Measurements from ENCODE around the gene EME2.

The EME2 gene

DNA sequence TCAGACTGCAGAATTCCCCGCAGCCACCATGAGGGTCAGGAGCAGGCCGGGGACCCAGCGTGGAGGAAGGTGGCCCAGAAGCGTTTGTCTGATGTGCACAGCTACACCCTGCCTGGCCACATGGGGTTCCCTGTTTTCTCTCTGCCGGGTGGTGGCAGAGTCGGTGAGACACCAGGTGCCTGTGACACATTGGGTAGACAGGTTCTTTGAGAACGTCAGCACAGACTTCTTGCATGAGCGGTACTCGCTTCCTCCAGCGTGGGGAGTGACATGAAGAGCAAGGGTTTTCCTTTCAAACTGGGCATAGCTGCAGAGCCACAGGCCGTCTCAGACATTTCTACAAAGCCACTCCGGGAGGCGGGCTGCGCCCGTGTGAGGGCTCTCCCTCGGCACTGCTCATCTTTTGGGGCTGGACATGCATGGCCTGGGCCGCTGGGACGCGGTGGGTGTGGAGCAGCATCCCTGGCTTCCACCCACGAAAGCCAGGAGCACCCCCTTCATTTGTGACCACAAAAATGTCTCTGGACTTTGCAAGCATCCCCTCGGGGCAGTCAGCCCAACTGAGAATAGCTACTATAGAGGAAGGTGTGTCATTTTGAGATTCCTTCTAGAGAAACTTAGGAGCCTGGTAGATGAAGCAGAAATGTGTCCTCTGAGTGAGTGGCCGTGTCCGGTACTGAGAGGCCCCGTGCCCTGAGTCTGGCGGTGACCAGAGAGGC is 27.3 kb upstream of the EME2 start:
- no peak for DNase-seq (ENCODE audit: low read depth in 2 of 2)

DNA sequence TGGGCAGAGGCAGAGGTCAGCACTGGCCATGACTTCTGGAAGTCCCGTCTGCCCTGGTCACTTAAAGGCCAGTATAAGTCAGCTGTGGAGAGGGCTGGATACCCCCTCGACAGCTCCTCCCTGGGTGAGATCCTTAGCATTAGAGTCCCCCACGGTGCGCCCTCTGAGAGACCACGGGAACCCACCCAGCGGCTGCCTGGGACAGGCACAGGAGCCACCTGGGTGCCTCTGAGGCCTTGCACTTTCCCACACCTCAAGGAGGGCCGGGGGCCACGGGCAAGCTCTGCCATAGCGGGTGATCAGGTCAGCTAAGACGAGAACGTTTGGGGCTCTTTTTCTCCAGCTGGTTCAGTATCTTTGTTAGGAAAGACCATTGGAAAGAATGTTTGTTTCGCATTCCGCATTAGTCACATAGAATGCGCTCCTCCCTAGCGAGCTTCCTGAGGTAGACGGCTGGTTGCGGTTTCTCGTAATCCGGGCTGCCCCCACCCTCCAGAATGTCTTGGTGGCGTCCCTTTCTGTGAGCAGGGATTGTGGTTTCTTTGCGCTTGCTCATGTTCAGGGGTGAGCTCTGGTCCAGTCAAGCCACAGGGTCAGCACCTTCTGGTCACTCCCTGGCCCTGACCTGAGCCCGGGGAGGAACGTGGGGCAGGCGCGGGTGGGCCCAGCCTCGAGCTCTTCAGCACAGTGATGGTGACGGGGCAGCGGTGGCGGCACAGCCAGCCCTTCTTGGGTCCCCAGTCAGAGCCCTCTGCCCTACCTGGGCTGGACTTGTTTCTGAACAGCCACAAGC is 26.5 kb upstream of the EME2 start:
- DNase-seq (ENCODE audit: low read depth in 2 of 2): no peak

DNA sequence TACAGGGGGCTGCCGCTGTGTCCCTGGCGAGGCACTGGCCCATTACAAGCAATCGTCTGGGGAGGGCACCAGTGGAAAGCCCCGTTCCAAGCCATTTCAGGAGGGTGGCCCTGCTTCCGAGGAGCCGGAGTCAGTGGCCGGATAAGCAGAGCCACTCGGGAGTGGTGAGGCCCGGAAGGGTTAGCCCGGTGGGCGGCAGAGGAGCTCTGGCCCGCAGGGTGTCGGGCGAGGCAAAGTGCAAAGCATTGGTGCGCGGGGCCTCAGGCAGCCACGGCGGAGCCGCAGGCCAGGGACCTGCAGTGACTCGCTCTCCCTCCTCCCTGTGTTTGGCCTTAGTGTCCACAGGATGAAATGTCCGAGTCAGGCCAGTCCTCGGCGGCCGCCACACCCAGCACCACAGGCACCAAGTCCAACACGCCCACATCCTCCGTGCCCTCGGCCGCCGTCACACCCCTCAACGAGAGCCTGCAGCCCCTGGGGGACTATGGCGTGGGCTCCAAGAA is 25.9 kb upstream of the EME2 start:
- DNase-seq (ENCODE audit: low read depth in 2 of 2): no peak

DNA sequence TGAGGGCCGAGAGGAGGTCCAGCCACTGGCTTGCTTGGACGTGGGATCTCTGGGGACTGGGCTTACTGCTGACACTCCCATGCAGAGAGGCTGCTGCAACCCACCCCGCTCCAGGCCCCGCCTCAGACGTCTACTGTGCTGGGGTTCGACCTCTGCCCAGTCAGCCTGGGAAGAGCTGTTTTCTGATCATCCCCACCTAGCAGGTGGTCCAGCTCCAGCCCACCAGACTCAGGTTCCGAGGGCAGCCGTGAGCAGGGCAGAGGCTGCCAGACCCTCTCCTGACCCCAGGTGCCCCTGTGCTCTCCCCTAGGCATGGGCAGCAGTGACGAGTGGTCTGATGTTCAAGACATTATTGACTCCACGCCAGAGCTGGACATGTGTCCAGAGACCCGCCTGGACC is 24.7 kb upstream of the EME2 start:
- DNase-seq (ENCODE audit: low read depth in 2 of 2): no peak

DNA sequence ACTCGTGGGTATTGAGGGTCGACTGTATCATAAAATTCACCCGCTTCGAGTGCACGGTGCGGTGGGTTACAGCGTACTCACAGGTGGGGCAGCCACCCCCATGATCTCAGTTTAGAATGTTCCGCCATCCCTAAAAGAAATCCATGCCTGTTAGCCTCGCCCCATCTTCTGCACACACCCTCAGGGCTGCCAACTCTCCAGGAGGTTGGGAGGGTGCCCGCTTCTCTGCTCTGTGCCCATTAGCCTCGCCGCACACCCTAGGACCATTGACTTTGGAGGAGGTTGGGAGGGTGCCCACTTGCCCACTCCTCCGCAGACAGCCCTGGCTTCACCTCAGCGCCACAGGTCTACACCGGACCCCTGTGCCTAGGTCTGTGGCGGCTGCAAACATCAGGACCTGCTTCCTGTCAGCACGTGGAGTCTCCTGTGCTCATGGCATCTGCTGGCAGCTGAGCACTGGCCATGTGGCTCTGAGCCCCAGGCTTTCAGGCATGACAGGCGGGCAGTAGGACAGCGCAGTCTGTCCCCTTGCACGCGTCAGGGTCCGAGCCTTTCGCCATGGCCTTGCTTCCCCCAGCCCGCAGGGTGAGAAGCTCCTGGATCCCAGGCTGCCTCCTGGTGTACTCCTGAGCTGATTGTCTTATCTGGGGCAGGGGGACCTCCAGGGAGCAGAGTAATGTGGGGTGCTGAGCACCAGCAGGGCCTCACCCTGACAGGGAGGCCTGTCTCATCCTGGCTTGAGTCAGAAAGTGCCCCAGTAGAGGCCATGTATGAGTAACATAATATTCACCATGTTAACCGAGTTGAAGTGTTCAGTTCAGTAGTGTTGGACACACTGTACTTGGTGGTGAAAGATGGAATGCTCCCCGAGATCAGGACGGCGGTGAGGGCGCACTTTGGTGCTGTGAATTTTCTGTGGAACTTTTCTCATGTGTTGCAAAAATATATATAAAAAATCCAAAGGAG is 23.2 kb upstream of the EME2 start:
- DNase-seq (ENCODE audit: low read depth in 2 of 2): no peak

DNA sequence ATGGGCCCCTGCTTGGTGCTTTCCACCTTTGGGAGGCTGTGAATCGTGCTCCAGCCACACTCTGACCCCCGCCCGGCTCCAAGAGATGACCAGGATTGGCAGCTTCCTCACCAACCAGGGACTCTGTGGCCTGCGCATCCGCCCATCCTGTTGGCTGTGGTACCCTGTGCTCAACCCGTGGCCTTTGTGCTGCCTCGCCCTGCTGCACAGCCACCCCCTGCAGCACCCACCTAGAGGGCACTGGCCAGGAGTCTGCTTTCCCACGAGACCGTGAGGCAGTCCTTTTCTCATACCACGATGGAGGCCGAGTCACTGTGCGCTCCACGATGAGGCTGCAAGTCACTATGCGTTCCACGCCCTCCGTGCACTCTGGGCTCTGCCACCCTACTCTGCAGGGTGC is 20.7 kb upstream of the EME2 start:
- no peak for DNase-seq (ENCODE audit: low read depth in 2 of 2)

DNA sequence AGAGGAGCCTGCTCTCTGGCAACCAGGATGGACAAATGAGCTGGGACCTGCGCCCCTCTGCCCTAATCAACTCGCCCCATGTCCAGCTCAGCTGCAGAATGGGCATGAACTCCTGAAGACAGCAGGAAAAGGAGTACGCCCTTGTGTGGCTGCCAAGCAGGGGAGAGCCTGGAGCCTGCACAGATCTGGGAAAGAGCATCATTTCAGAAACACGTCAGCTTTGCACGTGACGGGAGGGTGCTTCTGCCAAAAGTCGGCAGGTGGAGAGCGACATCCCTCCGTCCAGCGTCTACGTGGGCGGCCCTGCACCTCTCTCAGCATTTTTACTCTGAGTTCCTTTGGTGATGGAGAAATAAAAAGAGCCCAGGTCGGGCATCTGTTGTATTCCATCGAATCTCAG is 19.8 kb upstream of the EME2 start:
- DNase-seq (ENCODE audit: low read depth in 2 of 2): no peak

DNA sequence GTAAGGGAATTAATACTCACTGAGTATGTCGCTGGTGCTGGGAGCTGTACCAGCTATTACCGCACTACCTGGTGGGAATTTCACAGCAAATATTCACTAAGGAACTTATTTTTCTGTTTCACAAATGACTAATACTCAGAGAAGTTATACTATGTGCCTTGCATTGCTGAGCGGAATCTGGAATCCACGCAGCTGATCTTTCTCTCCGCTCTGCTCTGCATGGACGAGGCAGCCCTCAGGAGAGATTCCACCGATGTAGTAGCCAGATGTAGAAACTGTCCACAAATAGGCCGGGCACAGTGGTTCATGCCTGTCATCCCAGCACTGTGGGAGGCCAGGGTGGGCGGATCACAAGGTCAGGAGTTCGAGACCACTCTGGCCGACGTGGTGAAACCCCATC is 18.4 kb upstream of the EME2 start:
- DNase-seq (ENCODE audit: low read depth in 2 of 2): no peak

DNA sequence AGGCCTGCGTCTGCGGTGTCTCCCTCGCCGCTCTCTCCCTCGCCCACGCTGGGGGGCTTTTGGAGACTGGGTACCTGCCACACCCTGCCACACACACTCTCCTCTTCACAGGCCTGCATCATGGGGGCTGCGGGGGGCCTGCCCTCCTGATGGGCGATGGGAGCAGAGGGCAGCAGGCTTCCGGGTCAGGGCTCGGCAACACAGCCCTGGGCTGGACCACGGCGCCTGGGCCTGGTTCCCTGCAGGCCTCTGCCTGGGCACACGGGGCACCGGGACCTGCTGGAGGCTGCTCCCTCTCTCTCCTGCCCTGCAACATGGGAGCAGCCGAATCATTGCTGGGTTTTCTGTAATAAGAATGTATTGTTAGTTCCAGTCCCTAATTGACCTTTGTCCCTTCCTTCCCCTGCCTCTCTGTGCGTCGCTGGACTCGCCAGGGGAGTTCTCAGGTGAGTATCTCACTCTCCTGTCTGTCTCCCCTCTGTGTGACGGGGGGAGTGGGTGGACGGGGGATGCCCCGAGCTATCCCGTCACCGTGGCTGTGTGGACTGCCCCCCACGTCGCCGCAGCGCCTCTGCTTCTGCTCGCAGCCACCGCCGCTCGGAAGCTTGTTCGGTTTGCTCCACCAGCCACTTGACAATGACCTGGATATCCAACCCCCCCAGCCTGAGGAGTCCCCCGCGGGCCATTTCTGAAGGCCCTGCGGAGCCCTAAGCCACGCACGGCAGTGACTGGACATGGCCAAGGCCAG is 14.7 kb upstream of the EME2 start:
- DNase-seq (ENCODE audit: low read depth in 2 of 2): no peak

DNA sequence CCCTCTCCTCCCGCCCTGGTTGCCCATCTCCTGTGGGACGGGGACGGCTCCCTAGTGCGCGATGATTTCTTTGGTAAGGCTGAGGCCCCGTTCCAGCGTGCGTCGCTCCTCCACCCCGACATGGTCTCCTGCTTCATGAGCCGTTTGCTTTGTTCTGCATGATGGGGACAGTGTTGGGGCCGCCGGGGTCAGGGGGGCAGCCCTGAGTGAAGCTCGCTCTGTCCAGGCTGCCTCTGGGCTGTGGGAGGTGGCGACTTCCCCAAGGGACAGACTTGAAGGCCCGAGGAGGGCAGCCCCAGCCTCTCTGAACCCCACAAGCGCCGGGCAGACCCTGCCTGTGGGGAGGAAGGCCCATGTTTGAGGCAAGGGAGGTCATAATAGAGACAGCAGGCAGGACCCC is 13.7 kb upstream of the EME2 start:
- no peak for DNase-seq (ENCODE audit: low read depth in 2 of 2)

DNA sequence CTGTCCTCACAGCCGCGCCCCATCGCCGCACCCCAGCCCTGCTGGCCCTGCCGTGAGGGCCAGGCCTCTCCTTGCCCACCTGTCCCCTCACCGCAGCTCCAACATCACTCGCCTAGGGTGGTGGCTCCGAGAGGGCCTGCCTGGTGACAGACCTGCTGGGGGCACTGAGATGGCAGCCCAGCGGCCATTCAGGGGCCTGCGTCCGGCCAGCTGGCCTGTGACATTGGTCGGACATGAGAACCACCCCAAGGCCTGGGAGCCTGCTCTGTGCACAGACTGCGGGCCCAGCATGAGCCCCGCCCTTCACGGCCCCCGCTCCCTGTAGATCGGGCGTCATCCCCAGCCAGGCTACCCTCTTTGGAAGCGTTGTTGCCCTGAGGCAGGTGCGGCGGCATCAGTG is 13.1 kb upstream of the EME2 start:
- DNase-seq (ENCODE audit: low read depth in 2 of 2): no peak

DNA sequence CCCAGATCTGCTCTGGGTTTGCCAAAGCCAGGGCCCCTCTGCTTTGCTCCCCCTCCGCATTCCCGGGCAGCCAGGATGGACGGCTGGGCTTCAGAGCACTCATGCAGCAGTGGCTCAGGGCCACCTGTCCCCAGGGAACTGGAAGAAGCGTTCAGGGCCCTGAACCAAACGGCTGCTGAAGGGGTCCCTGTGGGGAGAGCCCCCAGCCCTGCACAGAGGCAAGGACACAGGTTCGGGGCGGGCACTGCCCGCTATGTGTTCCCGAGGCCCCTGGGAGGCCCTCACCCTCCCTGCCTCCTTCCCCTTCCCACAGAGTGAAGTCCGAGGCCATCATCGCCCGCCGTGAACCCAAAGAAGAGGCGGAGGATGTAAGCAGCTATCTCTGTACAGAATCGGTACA is 11.7 kb upstream of the EME2 start:
- no peak for DNase-seq (ENCODE audit: low read depth in 2 of 2)

DNA sequence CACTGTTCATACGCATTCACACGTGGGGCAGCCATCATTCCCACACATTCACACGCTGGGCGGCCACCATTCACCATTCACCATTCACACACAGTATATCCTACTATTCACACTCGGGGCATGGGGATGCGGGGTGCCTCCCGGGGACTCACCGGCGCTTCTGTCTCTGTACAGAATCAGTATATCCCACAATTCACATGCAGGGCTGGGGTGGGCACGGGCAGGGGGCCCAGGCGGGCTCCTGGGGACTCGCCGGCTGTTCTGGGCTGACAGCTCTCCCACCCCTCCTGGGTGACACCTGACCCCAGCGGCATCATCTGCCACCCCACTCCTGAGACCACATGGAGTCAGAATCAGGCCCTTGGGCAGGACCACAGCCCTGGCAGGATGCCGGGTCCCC is 10.9 kb upstream of the EME2 start:
- DNase-seq (ENCODE audit: low read depth in 2 of 2): no peak

DNA sequence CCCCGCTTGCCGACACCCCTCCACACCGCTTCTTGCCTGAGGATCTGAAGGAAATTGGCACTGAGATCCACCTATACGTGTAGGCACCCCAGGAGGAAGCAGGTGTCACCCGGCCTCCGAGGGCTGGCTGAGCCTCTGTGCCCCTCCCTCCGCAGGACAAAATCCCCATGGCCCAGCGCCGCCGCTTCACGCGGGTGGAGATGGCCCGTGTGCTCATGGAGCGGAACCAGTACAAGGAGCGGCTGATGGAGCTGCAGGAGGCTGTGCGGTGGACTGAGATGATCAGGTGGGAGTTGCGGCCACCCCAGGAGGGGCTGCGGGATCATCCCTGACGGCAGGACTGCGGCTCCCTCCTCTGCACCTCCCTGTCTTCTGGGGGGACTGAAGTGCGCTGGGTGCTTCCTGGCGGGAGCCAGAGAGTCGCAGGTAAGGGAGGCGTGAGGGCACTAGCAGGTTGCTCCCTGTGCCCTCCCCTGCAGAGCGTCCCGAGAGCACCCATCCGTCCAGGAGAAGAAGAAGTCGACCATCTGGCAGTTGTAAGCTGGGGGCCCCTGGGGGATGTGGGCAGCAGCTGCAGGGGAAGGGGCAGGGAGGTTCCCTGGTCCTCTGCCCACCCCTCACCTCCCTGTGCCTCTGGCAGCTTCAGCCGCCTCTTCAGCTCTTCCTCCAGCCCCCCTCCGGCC is 10.3 kb upstream of the EME2 start:
- no peak for DNase-seq (ENCODE audit: low read depth in 2 of 2)

DNA sequence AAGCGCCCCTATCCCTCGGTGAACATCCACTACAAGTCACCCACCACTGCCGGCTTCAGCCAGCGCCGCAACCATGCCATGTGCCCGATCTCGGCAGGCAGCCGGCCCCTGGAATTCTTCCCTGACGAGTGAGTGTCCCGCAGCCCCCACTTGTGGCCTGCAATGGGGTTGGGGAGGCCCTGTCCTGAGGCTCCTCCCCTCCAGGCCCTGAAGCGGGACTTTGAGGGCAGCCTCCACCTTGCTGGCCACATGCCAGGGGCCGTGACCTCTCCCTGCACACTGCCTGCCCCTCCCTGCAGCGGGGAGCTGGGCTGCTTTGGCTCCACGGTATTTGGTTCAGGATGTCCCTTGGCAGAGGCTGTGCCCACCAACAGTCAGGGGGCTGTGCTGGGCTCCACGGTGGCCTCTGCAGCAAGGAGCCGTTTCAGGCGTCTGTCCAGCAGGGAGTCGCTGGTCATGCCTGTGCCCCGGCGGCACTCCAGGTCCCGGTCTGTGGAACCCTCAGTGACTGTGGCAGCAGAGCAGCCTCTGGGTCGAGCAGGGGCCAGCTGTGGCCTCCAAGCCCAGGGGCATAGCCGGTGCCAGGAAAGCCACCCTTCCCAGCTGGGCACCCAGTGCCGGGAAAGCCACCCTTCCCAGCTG is 9.6 kb upstream of the EME2 start:
- no peak for DNase-seq (ENCODE audit: low read depth in 2 of 2)

DNA sequence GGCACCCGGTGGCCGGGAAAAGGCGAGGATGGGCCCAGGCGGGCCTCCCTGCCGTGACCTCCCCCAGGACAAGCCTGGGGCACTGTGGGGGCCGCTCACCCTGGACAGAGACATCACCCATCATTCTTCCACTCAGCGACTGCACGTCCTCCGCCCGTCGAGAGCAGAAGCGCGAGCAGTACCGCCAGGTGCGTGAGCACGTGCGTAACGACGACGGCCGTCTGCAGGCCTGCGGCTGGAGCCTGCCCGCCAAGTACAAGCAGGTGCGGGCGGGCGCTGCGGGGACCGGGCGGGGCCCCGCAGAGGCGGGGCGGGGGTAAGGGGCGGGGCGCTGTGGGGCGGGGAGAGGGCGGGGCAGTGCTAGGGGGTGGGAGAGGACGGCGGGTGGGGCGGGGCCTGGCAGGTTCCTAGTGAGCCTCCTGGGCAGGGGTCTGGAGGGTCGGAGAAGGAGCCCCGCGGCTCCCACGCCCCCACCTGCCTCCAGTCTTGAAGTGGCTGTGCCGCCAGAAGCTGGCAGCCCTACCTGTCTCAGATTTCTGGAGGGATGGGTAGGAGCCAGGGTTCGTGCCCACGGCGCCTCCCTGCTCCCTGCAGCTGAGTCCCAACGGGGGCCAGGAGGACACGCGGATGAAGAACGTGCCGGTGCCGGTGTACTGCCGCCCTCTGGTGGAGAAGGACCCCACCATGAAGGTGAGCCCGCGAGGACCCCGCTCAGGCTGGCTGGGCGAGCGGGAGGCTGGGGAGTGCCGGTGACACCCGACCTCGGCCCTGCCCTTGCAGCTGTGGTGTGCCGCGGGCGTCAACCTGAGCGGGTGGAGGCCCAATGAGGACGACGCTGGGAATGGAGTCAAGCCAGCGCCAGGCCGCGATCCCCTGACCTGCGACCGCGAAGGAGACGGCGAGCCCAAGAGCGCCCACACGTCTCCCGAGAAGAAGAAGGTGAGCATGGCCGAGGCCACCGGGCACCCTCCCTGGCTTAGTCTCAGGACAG is 8.8 kb upstream of the EME2 start:
- no peak for DNase-seq (ENCODE audit: low read depth in 2 of 2)

DNA sequence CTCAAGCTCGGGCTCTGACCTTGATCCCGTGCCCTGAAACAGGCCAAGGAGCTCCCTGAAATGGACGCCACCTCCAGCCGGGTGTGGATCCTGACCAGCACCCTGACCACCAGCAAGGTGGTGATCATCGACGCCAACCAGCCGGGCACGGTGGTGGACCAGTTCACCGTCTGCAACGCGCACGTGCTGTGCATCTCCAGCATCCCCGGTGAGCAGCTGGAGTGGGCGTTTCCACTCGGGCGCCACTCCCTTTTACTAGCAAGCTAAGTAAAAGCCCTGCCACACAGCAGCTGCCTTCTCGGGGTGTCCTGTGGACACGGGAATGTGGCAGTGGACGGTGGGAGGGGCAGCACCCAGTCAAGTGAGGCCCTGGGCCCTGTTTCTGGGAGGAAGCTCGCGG is 7.6 kb upstream of the EME2 start:
- no peak for DNase-seq (ENCODE audit: low read depth in 2 of 2)

DNA sequence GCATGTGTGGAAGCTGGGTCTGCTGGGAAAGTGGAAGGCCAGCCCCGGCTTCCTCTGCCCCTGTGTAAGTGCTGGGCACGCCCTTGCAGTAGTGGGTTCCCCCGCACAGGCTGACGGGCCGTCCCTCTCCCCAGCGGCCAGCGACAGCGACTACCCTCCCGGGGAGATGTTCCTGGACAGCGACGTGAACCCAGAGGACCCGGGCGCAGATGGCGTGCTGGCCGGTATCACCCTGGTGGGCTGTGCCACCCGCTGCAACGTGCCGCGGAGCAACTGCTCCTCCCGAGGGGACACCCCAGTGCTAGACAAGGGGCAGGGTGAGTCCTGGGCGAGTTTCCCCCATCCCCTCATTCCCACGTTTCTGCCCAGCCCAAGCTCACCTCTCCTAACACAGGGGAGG is 6.8 kb upstream of the EME2 start:
- DNase-seq (ENCODE audit: low read depth in 2 of 2): no peak

DNA sequence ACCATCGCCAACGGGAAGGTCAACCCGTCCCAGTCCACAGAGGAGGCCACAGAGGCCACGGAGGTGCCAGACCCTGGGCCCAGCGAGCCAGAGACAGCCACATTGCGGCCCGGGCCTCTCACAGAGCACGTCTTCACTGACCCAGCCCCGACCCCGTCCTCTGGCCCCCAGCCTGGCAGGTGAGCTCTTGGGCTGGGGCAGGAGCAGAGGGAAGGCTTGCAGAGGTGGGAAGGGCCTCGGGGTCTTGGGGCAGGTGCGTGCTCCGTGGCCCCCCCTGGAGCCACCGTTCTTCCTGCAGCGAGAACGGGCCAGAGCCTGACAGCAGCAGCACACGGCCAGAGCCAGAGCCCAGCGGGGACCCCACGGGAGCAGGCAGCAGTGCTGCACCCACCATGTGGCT is 6.4 kb upstream of the EME2 start:
- no peak for DNase-seq (ENCODE audit: low read depth in 2 of 2)

Data from stimulated activated CD8-positive, alpha-beta memory T cell treated with anti-CD3 and anti-CD28 coated beads, Interleukin-15, amount 100 ng/mL, for 48 hours (primary cell).